GM03348 (cell line): Measurements from ENCODE around the gene ZFP64.
"Not testable (repeated sequence)": the region's sequence is repeated elsewhere in the genome, so short reads cannot be mapped to it uniquely, and the experiment has no call there.

ENCODE experiments used
- DNase-seq: peaks from one replicate; pipeline ENCODE4 v3.0.0; 2012; ENCODE audit warnings: low spot score

Gene ZFP64

GRCh38 chr20:52201395-52201794, 9.8 kb upstream of the ZFP64 start:
- no peak for DNase-seq

DNA sequence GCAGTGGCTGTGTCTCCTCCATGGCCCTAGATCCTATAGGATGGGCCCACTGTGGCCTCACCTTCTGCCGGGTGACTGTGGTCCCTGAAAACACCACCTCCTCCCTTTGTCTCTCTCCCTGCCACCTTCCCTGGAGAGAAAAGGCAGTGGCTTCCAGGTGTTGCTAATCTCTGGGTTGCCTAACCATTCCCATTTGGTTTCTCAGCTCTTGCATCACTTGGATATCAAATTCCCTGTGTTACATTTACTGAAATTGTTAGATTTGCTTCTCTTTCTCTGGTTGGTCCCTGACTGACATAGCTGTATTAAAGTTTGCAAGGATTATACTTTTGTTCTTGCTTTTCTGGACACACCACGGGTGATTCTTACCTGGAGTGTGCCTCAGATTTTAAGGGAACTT, 9.3 kb upstream of the ZFP64 start:
- DNase-seq, result no peak

GRCh38 chr20:52196845-52197244, 5.3 kb upstream of the ZFP64 start:
- no peak for DNase-seq

DNA sequence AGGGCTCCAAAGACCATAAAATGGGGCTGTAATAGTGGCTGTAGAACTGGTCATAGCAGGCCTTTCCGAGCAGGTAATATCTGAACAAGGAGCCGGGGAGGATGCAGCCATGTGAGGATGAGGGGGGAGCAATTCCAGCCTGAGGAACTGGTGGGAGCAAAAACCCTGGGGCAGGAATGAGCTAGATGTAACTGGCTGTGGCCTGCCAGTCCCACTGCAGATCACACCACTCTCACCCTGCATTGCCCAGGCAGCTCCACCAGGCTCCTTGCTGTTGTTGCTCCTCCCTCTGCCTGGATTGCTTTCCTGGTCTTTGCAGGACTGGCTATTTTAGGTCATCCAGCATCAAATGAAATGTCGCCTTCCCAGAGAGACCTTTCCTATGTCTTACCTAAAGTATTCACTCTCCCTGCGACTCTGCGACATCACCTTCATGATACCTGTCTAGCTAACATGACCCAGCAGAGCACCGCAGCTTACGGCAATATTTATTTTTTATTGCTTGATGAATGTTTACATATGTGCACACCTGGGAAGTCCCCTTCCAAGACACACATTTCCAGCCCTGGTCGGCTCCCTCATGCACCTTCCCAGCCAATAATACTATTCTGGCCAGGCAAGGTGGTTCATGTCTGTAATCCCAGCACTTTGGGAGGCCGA, 2.4 kb upstream of the ZFP64 start:
- no peak for DNase-seq

- DNase-seq, result no peak
Observed at GRCh38 chr20:52193133-52193532, 1.6 kb upstream of the ZFP64 start.

- not testable (repeated sequence) for DNase-seq
Observed at GRCh38 chr20:52192719-52193007, 1.1 kb upstream of the ZFP64 start.

GRCh38 chr20:52191916-52192718, 538 bp upstream of the ZFP64 start:
- peak; percentile 11 for DNase-seq

DNA sequence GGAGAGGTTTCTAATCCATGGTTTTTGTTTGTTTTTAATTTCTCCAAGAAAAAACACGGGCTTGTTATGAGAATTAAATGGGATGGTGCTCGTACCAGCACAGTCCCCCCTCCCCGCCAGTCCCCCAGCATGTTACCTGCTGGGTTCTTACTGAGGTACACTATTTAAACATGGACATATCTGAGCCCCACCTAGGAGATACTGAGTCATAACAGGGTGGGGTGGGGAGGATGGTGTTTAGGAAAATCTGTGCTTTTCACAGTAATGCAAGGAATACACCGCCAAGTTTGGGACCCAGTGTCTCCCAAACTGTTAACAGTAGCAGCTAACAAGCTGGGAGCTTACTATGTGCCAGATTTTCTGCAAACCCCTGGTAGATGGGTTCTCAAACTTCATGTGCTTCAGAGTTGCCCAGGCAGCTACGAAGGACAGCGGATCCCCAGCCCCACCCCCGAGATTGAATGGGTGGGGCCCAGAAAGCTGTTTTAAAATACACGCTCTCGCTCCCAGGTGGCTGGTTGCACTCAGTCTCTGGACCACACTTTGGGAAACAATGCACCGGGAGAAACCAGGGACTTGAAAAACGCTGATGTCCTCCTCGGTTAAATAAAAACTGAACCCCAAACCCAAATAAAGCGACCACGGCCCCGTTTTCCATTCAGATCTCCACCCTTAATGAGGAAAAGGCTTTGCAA, 995 bp downstream of the ZFP64 start:
- DNase-seq, result peak; percentile 75

GRCh38 chr20:52181766-52182165, 9.8 kb downstream of the ZFP64 start:
- no peak for DNase-seq

DNA sequence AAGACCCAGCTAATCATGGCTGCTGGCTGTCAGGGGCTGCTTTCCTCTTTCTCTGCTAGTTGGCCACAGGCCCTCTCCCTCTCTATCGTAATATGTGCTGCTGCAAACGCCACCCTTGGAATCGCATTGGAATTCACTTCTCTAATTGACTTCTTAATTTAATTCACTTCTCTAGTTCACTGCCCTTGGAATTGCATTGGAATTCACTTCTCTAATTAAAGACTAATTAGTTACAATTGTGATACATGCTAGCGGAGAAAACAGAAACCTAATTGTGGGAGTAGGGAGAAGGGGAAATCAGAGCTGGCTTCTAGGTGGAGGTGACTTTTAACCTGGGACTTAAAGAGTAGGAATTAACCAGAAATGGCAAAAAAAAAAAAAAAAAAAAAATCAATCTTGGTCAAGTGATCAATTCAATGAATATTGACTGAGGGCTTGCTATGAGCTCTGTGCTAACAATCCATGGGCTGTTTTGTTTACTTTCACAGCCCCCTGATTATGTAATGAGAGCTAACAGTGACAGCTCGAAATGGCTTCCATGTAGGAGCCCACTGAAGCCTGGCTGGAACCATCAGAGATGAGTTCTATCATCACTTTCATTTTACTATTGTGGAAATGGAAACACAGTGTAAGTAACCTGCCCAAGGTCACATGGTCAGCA, 11.3 kb downstream of the ZFP64 start:
- DNase-seq, result no peak

DNA sequence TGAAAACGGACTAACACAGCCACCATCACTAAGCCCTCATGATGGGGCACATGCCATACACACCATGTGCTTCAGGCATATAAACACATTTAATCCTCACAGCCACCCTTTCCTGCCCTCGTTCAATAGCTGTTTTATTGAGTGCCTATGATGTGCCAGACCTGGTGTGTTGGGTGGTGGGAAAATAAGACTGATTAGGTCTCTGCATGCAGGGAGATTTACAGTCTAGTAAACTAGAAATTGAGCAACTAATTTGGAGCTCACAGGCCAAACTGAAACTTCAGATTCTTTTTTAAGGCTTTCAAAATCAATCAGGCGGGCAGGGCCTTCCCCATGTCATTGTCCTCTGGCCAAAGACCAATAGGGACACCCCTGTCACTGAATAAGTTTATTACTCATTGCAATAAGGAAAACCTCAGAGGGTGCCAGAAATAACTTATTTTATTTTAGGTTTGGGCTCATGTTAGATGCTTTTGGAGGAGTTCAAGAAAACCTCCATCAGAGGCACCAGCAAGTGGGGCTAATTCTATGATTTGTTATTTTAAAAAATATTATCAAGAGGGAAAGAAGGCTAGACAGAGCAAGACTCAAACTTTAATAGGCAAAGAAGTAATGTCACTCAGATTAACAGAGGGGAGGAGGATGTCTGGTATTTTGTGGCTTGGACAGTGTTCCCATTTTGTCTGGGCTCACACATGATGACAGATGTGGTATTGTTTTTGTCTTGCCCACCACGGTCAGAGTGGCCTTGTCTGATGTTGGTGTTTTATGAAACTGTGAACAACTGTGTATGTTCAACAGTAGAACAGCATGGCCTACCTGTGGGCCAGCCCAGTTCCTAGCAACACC, 12.0 kb downstream of the ZFP64 start:
- DNase-seq, result peak; percentile 31

DNA sequence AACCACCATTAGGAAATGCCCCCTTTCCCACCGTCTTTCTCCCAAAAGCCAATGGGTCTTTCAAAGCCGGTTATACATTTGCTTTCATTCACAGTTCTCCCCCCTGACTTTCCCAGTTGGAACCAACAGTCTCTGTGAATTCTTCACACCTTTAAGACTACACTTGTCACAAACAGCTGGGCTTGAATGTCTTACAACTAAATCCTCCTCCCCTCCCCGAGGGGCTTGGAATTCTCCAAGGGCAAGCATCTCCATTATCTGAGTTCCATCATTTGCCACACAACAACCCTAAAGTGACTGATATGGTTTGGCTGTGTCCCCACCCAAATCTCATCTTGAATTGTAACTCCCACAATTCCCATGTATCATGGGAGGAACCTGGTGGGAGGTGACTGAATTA, 12.9 kb downstream of the ZFP64 start:
- DNase-seq, result no peak

GRCh38 chr20:52175840-52176239, 15.7 kb downstream of the ZFP64 start:
- DNase-seq, result no peak

DNA sequence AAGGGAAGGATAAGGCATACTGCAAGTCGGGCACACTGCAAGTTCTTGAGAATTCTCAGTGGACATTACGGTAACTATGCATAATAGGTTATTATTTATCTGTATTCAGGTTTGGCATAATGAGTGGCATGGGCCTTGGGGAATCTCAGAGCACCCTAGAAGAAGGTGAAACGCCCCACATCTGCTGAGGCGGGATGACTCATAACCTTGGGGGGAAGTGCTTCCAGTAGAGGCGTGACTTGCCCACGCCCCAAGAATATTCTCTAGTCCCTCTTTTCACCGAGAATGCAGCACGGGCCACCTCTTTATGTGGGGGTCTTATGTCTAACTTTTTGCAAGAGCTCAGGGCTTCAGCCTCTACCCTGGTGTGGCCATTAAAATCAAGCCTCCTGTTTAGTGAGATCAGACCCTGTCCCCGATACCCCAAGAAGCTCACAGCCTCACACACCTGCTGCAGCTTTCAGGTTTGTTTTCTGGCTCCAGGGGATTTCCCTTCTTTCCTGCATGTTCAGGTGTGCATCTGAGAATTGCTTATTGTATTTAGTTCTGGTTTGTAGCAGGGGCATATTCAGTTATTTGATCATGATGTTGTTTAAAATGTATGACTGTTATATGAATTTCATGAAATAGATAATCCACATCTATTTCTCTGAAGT, 19.1 kb downstream of the ZFP64 start:
- no peak for DNase-seq

DNA sequence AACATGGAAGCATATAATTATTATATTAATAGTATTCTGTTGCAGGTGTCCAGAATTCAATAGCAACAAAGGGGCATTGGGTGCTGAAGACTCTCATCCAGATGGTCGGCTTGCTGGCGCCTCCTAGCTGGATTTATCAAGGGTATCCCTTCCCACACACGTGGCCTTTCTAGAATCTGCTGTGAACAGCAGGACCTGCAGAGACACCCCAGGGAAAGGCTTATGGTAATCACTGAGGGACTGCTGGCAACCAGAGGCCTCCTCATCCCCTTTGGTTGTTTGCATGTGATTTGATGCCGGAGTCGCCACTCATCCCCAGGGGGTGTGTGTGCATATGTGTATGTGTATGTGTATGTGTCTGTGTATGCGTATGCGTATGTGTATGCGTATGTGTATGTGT, 20.6 kb downstream of the ZFP64 start:
- no peak for DNase-seq

- no peak for DNase-seq
Observed at GRCh38 chr20:52168116-52168515, 23.5 kb downstream of the ZFP64 start.

DNA sequence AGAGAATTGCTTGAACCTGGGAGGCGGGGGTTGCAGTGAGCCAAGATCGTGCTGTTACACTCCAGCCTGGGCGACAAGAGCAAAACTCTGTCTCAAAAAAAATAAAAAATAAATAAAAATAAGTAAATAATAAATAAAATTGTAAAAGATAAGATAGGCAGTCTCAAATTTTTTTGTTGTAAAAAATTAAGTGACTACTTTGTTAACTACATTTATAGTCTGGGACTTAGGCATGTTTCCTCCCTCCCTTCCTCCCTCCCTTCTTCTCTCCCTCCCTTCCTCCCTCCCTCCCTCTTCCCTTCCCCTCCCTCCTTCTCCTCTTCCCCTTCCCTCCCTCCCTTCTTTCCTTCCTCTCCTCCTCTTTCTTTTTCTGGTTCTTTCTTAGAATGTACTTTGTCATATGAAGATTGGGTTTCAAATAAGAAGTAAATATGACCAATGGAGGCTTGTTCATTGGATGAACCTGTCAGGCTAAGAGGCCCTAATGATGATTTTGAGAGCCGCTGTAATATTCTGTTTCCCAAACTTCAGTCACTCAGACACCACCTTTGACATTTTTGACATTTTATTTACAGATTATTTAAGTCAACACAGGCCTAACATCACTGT, 24.2 kb downstream of the ZFP64 start:
- no peak for DNase-seq

DNA sequence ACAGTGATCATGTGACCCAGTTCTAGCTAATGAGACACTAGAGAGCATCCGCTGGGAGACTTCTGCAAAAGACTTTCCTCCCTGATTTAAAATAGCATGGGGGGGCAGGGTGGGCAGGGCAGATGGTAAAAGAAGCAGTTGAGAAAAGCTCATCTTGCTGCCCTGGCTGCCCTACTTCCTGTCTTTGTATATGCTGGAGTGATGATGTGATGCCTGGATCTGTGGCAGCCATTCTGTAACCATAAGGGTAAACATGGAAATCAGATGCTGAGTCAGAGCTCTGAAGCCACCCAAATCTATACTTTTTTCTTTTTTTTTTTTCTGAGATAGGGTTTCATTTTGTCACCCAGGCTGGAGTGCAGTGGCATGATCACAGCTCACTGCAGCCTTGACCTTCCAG, 25.4 kb downstream of the ZFP64 start:
- DNase-seq, result no peak

DNA sequence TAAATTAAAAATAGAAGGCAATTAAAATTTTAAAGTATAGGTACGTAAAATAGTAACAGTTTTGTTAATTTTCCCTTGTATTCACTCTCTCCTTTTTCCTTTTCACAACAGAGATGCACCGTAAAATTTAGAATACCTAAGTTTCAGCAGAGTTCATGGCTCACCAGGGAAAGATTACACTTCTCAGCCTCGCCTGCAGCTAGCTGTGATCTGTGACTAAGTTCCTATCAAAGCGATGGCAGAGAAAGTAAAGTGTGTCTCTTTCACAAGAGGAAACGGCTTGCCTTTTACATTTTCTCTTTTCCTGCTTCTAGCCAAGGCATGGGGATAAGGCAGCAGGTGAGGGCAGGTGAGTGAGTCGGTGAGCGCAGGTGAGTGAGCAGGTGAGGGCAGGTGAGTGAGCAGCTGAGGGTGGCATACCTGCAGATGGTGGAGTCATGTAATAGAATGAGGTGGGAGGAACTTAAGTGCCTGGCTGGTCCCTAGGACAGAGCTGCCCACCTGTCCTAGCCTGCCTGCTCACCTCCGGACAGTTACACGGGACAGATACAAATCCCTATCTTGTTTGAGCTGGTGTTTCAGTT, 30.9 kb downstream of the ZFP64 start:
- no peak for DNase-seq

GRCh38 chr20:52160049-52160570, 31.5 kb downstream of the ZFP64 start:
- DNase-seq, result no peak
